NT2/D1 (cell line): ENCODE results near the gene CDH12.

ENCODE experiments used
- SUZ12 ChIP-seq: IDR thresholded peaks from 2 replicates; pipeline ENCODE4 v1.6.1; 2011; ENCODE audit not compliant: insufficient read length, insufficient read depth; ENCODE audit errors: extremely low read depth
- YY1 ChIP-seq: IDR thresholded peaks from 2 replicates; pipeline ENCODE4 v1.6.1; 2011; ENCODE audit not compliant: insufficient read length, insufficient read depth

DNA sequence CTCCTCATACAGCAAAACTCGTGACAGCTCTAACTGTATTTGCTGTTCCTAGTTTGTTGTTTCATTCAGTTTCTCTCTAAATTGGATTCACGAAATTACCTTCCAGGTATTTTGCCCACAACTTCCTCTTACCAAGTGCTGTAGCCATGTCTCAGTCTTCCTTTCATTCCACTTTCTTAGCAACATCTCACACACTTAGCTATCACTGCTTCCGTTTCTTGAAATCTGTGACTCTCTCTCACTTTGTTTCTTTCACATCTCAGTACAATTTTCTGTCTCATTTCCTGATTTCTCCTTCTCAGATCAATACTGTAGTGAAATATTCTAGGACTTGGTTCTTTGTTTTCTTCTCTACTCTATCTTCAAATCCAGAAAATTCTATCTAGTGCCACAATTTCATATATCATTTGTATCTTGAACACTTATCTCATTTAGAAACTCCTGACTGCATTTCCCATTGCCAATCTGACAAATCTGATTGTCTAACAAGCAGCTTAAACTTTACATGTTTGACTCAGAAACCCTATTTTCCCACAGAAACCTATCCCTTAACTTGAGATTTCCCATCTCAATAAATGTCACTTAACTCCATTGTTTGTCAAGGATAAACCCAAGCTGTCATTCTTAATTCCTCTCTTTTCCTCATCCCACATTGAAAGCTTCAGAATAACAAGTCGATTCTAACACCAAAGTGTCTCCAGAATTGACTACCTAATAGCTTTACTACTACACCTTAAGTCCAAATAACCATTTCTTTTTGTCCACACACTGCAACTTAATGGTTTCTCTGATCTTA lies 303.1 kb downstream of the CDH12 start:
- TF ChIP-seq SUZ12 (no peak), YY1 (no peak)
